SIG-M5 treated with dmso at 0.1 percent for 504 hours (cell line): Measurements from ENCODE around the gene MID1.

Experiments
- DNase-seq: peaks from one replicate; lab custom pipeline; 2025; ENCODE audit not compliant: unreplicated experiment; lab: John Stamatoyannopoulos, UW

The MID1 gene

DNA sequence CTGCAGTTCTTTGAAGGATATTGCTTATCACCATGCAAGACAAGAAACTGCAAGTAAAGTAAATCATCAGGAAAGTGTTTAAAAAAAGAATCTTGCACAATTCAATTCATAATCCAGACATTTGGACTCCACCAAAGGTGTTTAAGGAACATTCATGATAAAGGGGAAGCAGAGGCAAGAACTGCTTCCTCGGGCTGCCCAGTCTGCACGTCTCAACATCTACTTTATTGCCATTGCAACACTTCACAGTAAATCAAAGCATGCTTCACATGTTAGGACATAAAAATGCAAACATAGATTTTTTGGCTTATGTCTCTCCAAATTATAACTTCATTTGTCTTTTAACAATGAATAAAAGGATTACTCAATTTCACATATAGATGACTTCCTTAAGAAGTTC is 42.5 kb downstream of the MID1 start:
- DNase-seq, result no peak

DNA sequence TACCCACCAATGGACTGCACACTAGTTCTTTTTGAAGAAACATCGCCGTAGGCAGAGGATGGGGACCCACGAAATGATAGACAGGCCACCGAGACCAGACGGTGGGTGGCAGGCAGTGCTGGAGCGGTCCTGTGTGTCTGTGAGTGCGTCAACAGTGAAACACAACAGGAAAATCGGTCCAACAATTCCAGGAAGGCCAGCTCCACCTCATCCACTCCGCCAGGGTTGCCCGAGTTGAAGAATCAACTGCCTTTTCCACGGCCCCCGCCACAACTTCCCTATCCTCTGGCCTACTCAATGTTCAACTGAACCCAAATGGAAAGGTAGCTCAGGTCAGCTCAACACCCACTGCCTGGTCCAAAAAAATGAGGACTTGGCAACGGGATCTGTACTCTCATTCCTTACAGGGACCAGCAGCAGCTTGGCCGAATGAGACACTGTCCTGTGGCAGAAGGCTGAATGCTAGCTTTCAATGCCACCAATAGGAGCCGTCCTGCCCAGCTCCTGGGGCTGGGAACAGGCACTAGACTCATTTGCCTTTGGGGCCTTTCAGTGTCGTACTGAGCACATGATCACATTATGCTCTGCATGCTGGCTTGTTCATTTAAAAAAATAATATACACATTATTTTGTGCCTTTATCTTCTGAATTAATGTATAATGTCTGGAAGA is 43.5 kb downstream of the MID1 start:
- no peak for DNase-seq

DNA sequence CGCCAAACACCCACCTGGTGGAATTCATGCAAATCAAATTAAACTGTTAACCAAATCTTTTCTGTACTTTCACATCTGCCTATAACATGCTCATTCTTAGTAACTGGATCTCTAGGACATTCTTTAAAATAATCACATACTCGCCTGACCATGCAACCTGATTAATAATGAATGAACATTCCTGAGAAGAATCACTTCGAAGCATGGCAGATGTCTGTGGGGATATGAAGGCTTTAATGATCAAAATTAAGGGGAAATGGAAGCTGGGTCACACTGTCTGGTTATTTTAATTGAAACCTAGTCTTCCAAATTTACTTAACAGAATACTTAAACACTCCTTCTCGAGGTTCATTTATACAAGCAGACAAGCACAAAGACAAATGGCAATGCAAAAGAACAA is 44.2 kb downstream of the MID1 start:
- no peak for DNase-seq

DNA sequence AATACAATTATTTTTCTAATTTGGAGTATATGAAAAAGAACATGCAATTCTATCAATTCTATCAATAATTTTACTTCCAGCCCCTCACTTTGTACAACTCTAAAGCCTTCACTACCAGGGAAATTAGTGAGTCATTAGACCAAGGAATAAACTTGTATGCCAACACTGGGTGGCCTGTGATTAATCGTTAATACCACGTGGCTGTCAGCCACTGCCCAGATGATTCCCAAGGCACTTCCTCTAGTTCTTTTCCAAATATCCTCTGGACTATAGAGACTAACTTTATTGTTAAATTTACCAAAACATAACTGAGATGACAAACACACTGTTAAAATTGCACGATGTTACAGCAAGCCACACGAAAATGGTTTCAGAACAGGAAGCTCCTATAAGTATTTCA is 45.7 kb downstream of the MID1 start:
- DNase-seq, result no peak

DNA sequence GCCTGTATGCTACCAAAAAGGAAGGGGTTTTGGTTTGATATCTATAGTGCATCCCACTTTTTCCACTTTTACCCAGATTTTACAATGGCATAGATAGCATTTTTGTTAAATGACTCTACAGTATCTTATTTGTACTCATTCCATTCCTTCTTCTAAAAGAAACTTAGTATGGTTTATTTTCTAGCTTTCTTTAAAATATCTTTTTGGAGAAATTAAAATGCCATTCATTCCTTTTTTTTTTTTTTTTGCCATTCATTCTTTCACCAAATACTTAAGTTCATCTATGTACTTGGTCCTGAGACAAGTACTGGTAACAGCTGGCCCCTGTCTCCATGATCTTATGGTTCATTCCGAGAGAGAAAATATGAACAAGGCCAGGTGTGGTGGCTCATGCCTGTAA is 49.1 kb downstream of the MID1 start:
- no peak for DNase-seq

DNA sequence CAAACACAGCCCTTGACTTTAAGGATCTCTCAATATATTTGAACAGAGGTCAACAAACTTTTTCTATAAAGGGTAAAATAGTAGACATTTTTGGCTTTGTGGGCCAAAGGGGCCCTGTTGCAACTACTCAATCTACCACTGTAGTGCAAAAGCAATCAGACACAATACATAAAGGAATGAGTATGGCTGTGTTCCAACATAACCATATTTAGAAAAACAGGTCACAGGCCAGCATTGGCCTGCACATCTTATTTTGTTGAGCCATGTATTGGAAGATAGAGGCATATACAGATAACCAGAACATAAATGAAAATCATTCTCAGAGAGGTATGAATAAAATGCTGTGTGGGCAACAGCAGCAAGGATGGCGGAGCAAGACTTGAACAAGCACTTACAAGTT is 49.8 kb downstream of the MID1 start:
- DNase-seq, result no peak

DNA sequence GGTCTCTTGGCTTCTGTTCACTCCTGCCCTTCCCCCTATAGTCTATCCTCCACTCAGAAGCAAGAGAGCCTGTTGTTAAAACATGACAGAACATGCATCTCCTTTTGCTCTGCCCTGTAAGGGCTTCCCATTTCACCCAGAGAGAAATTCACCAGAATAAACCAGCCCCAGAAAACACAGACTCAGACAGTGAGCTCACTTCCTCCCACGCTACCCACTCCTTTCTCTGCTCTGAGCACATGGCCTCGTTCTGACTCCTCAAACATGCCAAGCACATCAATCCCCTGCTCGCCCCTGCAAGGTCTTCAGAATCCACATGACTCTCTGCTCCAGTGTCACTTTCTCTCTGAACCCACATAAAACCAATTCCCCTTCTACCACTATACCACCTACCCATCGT is 50.4 kb downstream of the MID1 start:
- no peak for DNase-seq

DNA sequence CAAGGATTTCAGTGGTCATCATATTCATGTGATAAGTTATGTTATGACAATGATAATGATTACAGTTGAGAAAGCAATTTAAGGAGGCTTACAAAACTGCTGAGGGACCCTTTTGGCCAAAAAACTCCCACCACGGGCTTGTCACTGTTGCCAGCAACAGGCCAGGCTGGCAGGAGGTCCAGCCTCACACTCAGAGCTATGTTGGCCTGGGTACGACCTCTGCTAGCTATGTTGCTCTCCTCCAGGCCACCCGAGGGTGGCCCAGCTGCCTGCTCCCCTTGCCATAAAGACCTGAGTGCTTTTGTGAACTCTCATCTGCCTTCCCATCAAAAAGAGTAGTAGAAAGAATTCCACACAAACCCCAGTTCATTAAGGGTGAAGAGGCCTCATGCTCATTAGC is 52.0 kb downstream of the MID1 start:
- DNase-seq, result no peak

DNA sequence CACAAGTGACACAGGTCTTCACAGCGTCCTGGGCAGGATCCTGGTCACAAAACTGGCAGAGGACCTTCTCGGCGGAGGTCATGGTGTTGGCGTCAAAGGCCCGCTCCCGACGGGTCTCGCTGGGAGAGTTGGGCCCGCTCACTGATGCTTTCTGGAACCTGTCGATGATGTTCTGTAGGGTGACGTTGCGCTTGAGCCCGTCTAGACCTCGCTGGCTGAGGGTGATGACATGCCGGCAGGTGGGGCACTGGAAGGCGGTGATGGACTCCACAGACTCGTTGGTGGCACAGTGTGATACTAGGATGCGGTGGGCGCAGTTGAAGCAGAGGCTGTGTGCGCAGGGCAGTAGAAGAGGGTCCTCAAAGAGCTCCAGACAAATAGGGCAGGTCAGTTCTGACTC is 53.2 kb downstream of the MID1 start:
- no peak for DNase-seq

DNA sequence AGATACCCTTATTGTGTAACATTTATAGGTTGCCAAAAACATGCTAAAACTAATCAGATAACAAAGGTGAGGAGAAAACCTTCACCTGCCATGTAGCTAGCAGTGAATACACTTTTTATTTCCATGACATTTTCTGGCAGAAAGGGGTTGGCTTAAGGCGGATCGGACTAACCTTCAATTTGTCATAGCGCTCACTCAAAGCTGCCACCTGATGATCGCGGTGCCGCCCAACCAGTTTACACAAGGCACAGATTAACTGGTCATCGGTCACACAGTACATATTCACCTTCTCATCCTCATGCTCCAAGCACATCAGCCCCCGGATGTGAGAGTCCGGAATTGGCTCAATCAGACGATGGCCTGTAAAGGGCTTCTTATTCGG is 53.7 kb downstream of the MID1 start:
- no peak for DNase-seq

DNA sequence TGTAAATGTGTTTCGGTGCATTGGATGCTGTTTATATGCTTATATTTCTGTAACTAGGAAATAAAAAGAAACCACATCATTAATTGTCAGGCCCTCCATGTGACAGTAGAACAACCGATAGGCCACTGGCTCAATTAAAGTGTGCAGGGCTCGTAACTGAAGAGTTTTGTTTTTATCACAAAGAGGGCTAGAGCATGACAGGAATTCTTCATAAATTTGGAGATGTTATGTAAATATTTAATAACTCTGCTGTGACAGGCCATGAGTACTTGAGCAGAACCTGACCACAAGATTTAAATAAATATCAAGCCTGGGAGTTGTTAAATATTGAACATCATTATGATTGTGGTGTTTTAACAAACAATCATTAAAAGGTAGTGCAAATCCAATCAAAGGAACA is 55.9 kb downstream of the MID1 start:
- DNase-seq, result no peak

DNA sequence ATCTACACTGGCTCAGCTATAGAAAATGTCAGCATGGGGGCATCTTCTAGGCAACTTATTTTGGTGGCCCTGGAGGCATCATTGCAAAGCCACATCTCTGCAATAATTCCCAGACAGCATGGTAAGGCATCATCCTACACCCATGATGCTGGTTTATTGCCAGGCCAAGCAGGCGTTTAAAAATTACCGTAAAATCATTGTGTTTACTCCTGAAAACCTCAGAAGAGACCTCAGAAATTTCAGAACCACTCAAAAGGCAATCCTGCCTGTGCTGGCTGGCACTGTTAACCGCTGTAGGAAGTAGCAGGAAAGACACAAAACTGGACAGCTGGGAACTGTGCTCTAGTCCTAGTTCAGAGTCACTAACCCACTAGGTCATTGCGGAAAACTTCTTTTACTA is 63.2 kb downstream of the MID1 start:
- no peak for DNase-seq

DNA sequence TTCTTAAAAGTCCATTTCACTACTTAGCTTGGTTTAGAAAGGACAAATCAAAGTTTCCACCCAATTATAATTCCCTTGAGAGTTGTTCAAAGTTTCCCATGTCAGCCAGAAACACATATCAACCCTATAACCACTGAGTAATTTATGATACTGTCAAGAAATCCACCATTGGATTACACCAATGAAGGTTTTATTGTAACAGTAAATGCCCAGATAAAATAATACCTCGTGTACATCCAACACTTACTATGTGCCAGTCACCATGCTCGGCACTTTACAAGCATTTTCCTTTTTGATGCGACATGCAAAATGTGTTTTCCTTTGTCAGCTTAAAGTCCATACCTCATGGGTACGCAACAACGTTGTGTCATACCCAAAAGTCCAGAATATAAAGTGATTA is 64.0 kb downstream of the MID1 start:
- DNase-seq, result no peak

DNA sequence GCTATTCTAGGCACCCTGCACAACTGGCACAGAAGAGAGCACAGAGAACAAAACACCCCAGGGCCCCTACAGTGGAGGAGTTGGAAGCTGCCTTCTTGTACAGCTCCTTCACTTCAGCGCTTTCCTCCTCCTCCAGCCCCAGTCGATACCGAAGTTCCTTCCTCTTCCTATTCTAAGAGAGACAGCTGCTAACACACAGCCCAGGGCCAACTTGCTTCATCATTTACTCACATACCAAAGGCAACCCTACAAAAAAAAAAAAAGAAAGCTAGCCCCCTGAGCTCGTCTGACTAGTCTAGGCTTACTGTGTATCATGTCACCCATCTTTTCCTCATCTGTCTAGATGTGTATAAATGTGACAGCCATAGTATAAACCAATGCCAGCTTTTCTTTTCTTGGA is 64.5 kb downstream of the MID1 start:
- no peak for DNase-seq

DNA sequence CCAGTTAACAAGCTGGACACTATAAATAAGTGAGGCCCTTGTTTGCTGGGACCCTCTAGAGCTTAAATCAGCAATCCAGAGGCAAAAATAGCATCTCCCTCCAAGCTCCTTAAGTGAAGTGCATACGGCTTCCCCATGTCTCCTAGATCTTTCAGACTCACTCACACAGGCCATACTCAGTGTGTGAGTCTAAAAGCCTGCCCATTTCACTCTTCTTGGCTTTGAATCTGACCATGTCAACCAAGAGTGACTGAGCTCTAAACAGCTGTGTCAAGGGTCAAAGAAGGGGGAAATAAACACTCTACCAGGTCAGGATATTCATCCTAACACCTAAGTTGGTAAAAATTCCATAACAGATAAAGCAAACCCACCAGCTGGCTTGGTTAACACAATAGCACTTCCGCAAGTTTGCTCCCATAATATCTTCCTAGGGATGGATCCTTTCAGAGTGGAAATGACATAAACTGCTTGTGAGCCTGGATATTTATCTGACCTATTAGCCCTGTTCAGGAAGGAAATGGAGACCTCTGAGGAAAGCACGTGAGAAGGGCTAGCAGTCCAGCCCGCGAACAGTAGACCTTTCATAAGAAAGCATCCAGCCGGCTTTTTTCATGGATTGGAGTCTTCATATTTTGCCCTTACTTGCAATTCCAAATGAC is 65.6 kb downstream of the MID1 start:
- DNase-seq, result no peak

DNA sequence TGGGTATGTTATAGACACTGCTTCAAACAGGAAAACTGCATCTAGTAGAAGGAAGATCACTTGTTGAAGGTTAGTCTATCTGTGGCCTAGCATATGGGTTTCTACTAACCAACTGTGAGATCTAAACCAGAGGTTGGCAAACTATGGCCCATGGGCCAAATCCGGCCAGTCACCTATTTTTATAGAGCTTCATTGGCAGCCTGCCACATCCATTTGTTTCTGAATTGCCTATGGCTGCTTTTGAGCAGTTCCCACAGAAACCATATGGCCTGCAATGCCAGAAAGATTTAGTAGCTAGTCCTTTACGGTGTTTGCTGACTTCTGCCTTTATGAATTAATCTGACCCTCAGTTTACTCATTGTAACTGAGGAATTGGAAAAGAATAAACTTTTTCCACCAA is 71.1 kb downstream of the MID1 start:
- DNase-seq, result no peak

DNA sequence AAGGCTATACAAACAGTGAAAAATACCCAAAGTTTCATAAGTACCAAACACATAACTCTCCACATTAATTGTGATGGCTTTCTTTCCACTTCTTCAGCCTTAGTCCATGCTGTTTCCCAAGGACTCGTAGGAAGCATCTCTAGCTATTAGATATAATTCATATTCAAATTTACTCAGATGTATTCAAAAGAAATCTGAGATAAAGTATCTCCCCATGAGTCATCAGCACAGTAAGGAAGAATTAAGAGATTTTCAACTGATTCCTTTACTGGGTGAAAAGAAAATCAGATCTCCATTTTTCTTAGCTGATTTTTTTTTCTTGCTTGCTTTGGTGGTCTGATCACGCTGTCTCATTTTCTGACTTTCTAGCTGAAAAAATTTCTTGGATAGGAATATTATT is 71.7 kb downstream of the MID1 start:
- DNase-seq, result no peak

DNA sequence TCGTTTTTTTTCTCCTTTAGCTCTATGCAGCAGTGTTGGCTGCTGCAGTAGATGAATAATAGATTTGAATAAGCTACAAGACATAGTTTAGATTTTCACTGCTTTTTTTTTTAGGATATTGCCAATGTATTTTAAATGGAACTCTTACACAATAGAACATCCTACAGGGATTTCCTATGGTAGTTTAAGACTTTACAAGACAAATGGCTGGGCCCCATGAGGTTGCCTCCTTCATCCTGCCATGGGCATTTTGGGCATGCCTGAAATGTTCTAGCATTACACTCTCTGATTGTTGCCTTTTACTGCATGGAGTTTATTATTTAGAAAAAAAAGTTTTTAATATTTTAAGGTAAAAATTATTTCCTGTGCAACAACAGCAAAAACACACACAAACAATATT is 74.5 kb downstream of the MID1 start:
- DNase-seq, result no peak

DNA sequence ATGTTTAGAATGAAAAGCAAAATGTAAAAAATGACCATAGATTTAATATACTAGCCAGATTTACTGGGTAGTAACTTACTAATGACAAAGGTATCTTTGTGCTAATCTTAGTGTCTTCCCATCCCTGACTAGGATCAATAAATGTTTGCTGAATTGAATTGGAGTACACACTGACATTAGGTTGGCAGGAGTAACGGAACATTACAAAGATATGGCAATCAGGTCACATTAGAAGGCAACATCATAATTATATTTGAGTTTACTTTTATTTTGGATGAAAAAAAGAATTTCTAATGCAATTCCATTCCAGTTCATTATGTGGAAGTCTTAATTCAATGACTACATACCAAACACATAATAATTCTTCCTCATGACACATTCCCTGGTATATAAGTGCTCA is 77.8 kb downstream of the MID1 start:
- no peak for DNase-seq

DNA sequence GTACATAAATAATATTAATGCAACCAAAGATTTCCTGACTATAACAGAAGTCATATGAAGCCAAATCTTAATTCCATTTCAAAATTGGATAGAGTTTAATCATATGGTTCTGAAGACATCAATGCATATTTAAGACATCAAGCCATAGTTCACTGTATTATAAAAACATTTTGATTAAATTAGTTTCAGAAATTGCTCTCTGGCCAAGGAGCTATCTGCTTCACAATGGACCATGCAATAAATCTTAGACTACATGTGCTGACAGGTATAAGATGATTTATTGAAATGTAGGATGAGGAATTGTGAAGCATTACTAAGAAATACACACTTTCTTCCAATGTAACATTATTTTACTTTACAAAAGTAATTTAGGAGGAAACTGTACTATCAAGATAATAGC is 81.6 kb downstream of the MID1 start:
- no peak for DNase-seq

DNA sequence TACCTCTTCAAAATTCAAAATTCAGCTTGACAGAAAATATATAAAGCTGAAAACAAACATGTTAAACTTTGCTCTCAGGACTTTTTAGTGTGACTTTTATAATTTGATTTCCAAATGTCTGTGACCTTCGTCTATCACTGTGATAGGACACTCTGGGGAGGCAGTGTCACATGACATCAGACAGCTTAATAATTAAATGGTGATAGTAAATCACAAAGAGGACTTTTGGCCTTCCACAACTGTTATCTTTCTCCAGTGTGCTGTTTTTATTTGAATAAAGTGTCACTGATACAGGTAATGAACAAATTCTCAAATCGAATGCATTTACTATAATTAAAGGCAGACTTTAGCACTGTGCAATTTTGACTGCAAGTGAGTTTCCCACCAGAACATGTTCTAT is 83.1 kb downstream of the MID1 start:
- no peak for DNase-seq

DNA sequence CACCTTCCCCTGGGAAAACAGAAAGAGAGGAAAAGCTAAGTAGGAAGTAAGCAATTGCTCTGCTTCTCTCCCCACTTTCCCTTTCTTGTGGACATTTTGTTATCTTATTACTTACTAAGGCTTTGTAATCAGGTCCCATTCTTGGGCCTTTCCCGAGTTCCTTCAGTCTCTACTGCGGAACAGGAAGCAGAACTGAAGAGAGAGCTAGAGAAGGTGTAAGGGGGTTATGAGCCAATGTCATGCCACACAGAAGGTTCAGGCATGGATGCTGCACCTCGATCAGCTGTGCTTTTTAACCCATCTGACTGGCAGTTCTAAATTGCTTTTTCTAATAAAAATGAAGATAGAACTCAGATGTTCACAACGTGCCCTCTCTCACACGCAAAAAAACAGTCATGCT is 83.6 kb downstream of the MID1 start:
- no peak for DNase-seq

DNA sequence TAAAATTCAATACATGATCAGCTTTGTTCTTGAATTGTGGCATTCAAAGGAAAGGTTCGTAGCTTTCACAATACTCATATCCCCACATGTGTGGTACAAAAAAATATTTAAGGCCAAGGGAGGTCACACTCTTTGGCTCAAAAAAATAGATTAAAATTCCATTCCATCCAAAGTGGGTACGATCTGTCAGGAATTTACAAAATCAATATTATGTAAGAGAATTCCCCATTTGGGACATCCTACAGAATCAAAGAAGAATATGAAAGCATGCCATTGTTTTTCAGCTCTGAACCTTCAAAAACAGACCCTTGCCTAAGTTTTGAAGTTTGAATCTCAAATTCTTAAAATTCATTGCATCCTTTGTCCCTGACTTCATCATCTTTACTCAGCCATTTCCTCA is 85.8 kb downstream of the MID1 start:
- no peak for DNase-seq
